IMR-90 (cell line): ENCODE data around the gene CYBRD1. TPM values are rescaled to one million over a fixed set of nuclear protein-coding genes. Genes with fewer than 3 reads are reported as not detected.

Experiments used
- ATAC-seq: fragments of 200-7000 bp; cut with Tn5 transposase; 2 replicates; pipeline ENCODE4 v1.9.1; 2020; ENCODE audit warnings: low read depth, mild to moderate bottlenecking, moderate library complexity
- BruUV-seq: library from RNA; stranded (reverse); fragments of 400-500 nt; replicated peaks from 2 replicates; lab custom pipeline; 2021; lab: Mats Ljungman, UMichigan
- CTCF ChIA-PET: fragments of 300-600 bp; formaldehyde crosslinking; extraction: SDS; loops from one replicate; lab custom pipeline; 2021; ENCODE audit warnings: antibody characterized with exemption; lab: Yijun Ruan, JAX
- POLR2A ChIA-PET: fragments of 300-600 bp; sonication (Branson Sonifier 250); formaldehyde crosslinking; loops from one replicate; lab custom pipeline; 2022; ENCODE audit warnings: antibody characterized with exemption; ENCODE audit not compliant: unreplicated experiment; lab: Charles Lee
- DNase-seq: peaks from one replicate; pipeline ENCODE4 v3.0.0; 2013
- H2AFZ ChIP-seq: replicated peaks from 2 replicates; pipeline ENCODE3; 2013; ENCODE audit warnings: low read length, mild to moderate bottlenecking; ENCODE audit not compliant: poor library complexity
- H2AK5ac ChIP-seq: 2 replicates; pipeline ENCODE4 v1.6.1; 2013; ENCODE audit warnings: low read depth, low read length, inconsistent platforms
- H2AK9ac ChIP-seq: replicated peaks from 2 replicates; pipeline ENCODE3; 2013; ENCODE audit warnings: mild to moderate bottlenecking, low read depth, low read length, moderate library complexity; ENCODE audit not compliant: poor library complexity
- H2BK120ac ChIP-seq: 2 replicates; pipeline ENCODE4 v1.6.1; 2013; ENCODE audit warnings: low read depth, low read length, inconsistent platforms
- H2BK15ac ChIP-seq: 3 replicates; pipeline ENCODE4 v1.6.1; 2013; ENCODE audit warnings: low read depth, low read length, inconsistent platforms
- H2BK20ac ChIP-seq: 2 replicates; pipeline ENCODE4 v1.6.1; 2013; ENCODE audit warnings: low read depth, mild to moderate bottlenecking, inconsistent platforms, low read length, moderate library complexity
- H2BK5ac ChIP-seq: 2 replicates; pipeline ENCODE4 v1.6.1; 2013; ENCODE audit warnings: mild to moderate bottlenecking, low read depth, low read length, inconsistent platforms; ENCODE audit not compliant: poor library complexity, severe bottlenecking
- H3K14ac ChIP-seq: replicated peaks from 2 replicates; pipeline ENCODE4 v1.6.1; 2013; ENCODE audit warnings: low read depth, low read length, inconsistent platforms
- H3K18ac ChIP-seq: 2 replicates; pipeline ENCODE4 v1.6.1; 2013; ENCODE audit warnings: low read depth, low read length, control low read depth
- H3K23ac ChIP-seq: 2 replicates; pipeline ENCODE4 v1.6.1; 2013; ENCODE audit warnings: low read depth, low read length, inconsistent platforms
- H3K27ac ChIP-seq: 2 replicates; pipeline ENCODE4 v1.5.1; 2013; ENCODE audit warnings: mild to moderate bottlenecking, control low read depth, low read length; ENCODE audit not compliant: insufficient read depth
- H3K27me3 ChIP-seq: 2 replicates; pipeline ENCODE4 v1.6.1; 2013; ENCODE audit warnings: low read length; ENCODE audit not compliant: control insufficient read depth, insufficient read depth
- H3K36me3 ChIP-seq: 2 replicates; pipeline ENCODE4 v1.6.1; 2013; ENCODE audit warnings: low read length, mixed read lengths; ENCODE audit not compliant: control insufficient read depth, insufficient read depth
- H3K4ac ChIP-seq: 2 replicates; pipeline ENCODE4 v1.6.1; 2013; ENCODE audit warnings: low read depth, low read length, inconsistent platforms
- H3K4me1 ChIP-seq: 2 replicates; pipeline ENCODE4 v1.6.1; 2013; ENCODE audit warnings: low read length, mixed read lengths; ENCODE audit not compliant: control insufficient read depth, insufficient read depth
- H3K4me2 ChIP-seq: 2 replicates; pipeline ENCODE4 v1.6.1; 2013; ENCODE audit warnings: low read depth, mild to moderate bottlenecking, control low read depth, low read length, moderate library complexity
- H3K4me3 ChIP-seq: 2 replicates; pipeline ENCODE4 v1.5.1; 2013; ENCODE audit warnings: low read depth, mild to moderate bottlenecking, control low read depth, low read length, moderate library complexity; ENCODE audit not compliant: insufficient read depth
- H3K56ac ChIP-seq: 2 replicates; pipeline ENCODE4 v1.6.1; 2013; ENCODE audit warnings: low read length, inconsistent platforms; ENCODE audit not compliant: insufficient read depth; ENCODE audit errors: extremely low read depth
- H3K79me1 ChIP-seq, 2 experiments: 2 replicates each; pipeline ENCODE4 v1.6.1; 2013; ENCODE audit warnings: low read length in 2 of 2, inconsistent platforms in 1 of 2, low read depth in 1 of 2
- H3K9ac ChIP-seq: 2 replicates; pipeline ENCODE4 v1.6.1; 2013; ENCODE audit warnings: low read depth, low read length, control low read depth
- H3K9me1 ChIP-seq: 2 replicates; pipeline ENCODE4 v1.6.1; 2013; ENCODE audit warnings: low read length, inconsistent platforms; ENCODE audit not compliant: insufficient read depth
- H3K9me3 ChIP-seq: 2 replicates; pipeline ENCODE4 v1.6.1; 2013; ENCODE audit warnings: low read length; ENCODE audit not compliant: control insufficient read depth, insufficient read depth
- H4K20me1 ChIP-seq: 2 replicates; pipeline ENCODE4 v1.6.1; 2013; ENCODE audit warnings: low read length, inconsistent platforms; ENCODE audit not compliant: insufficient read depth
- H4K5ac ChIP-seq: 2 replicates; pipeline ENCODE4 v1.6.1; 2013; ENCODE audit warnings: mild to moderate bottlenecking, low read depth, low read length, control low read depth
- H4K8ac ChIP-seq, 2 experiments: 2 replicates each; pipeline ENCODE4 v1.6.1; 2013; ENCODE audit warnings: low read depth in 2 of 2, low read length in 2 of 2, control low read depth in 1 of 2, inconsistent platforms in 1 of 2
- H4K91ac ChIP-seq: 2 replicates; pipeline ENCODE4 v1.6.1; 2013; ENCODE audit warnings: low read depth, low read length, inconsistent platforms; ENCODE audit not compliant: insufficient read depth
- BHLHE40 ChIP-seq: fragments of 150-350 bp; IDR thresholded peaks from 2 replicates; pipeline ENCODE4 v1.6.1; 2016; ENCODE audit warnings: mild to moderate bottlenecking, low read depth, low read length
- CEBPB ChIP-seq: IDR thresholded peaks from 2 replicates; pipeline ENCODE4 v1.6.1; 2012; ENCODE audit warnings: low read depth, low read length, improper control_type of control experiment
- CHD1 ChIP-seq: IDR thresholded peaks from 2 replicates; pipeline ENCODE4 v1.6.1; 2012; ENCODE audit warnings: low read depth, low read length, improper control_type of control experiment
- ELK1 ChIP-seq: fragments of 150-350 bp; IDR thresholded peaks from 2 replicates; pipeline ENCODE4 v1.6.1; 2016; ENCODE audit warnings: low read depth, mild to moderate bottlenecking, low read length, moderate library complexity, borderline replicate concordance
- FOS ChIP-seq: fragments of 150-350 bp; IDR thresholded peaks from 2 replicates; pipeline ENCODE4 v1.6.1; 2016; ENCODE audit warnings: low read depth, low read length
- MAFK ChIP-seq: IDR thresholded peaks from 2 replicates; pipeline ENCODE4 v1.6.1; 2012; ENCODE audit warnings: low read depth, low read length, improper control_type of control experiment
- NFE2L2 ChIP-seq: fragments of 150-350 bp; IDR thresholded peaks from 2 replicates; pipeline ENCODE4 v1.6.1; 2016; ENCODE audit warnings: low read depth, mild to moderate bottlenecking, low read length
- RAD21 ChIP-seq: IDR thresholded peaks from 2 replicates; pipeline ENCODE4 v1.6.1; 2012; ENCODE audit warnings: low read length, improper control_type of control experiment
- USF2 ChIP-seq: fragments of 150-350 bp; IDR thresholded peaks from 2 replicates; pipeline ENCODE4 v1.6.1; 2017; ENCODE audit warnings: mild to moderate bottlenecking, antibody characterized with exemption, low read length, low read depth
- WGBS, 2 experiments: methylation state at CpG; one replicate each; pipeline versions ENCODE4 v1.1.5 to v1.1.7; 2013; ENCODE audit warnings: missing lambda C conversion rate in 2 of 2; ENCODE audit not compliant: insufficient read length in 1 of 2; ENCODE audit errors: extremely low coverage in 2 of 2; 5-methylcytosine and 5-hydroxymethylcytosine counted together
- dilution Hi-C: fragments of 300-500 bp; cut with HindIII; formaldehyde crosslinking; loops from one replicate; pipeline ENCODE4 v1.14.3; 2018; ENCODE audit warnings: low sequenced_read_pairs; ENCODE audit not compliant: unreplicated experiment
- in situ Hi-C: fragments of 300-500 bp; cut with MboI; formaldehyde crosslinking; loops from 3 replicates; pipeline ENCODE4 v1.14.3; 2019; ENCODE audit warnings: low sequenced_read_pairs, inconsistent platforms, mixed read lengths
- intact Hi-C: fragments of 100-400 bp; cut with micrococcal nuclease; formaldehyde crosslinking; loops from 2 replicates; pipeline ENCODE4 v1.10.0; 2022
- polyA plus RNA-seq, 3 experiments: library from polyadenylated mRNA; depleted of rRNA; stranded (reverse); fragments of >200 nt; gene quantifications; 2 replicates each; pipeline ENCODE4 v1.2.3, GENCODE V29; 2012; ENCODE audit warnings: low replicate concordance in 1 of 3
- total RNA-seq: library from RNA; depleted of rRNA; stranded (reverse); fragments of >200 nt; gene quantifications from 2 replicates; pipeline ENCODE4 v1.2.3, GENCODE V29; 2012

CYBRD1 gene
- total and polyA plus RNA-seq, 2 of the 4 experiments (the other 2 are of a cell fraction): 53.2 to 103 TPM

GRCh38 chr2:171479154-171479814 is 43.0 kb upstream of the CYBRD1 start:
- no peak overlapping the region for H3K4ac ChIP-seq
- WGBS, 2 experiments: no CpG with 5 or more reads among the region's 3 CpGs
- no peak overlapping the region for H2BK5ac ChIP-seq
- DNase-seq (no peak), ATAC-seq (no peak)
- no peaks in the 10 kb centered on the region for H4K20me1 ChIP-seq
- ChIA-PET POLR2A (no interaction called here), CTCF (interaction anchor here (0.7 kb wide), 1 partner anchor 11 kb away, joined by 4 read pairs; no protein-coding TSS in a partner anchor)
- H3K56ac ChIP-seq: no peak overlapping the region
- H3K27ac ChIP-seq: no peak overlapping the region
- no peak overlapping the region for H4K91ac ChIP-seq
- TF ChIP-seq BHLHE40 (no peak), USF2 (no peak), RAD21 (no peak), ELK1 (no peak), MAFK (no peak), CHD1 (no peak), FOS (no peak), CEBPB (no peak), NFE2L2 (no peak)
- H3K9me3 ChIP-seq: no peaks in the 10 kb centered on the region
- no peak overlapping the region for H3K14ac ChIP-seq
- H3K9ac ChIP-seq: no peak overlapping the region
- intact Hi-C loops (no loop called here), dilution Hi-C loops (no loop called here), in situ Hi-C loops (no loop called here)
- peaks cover 2% of the 10 kb centered on the region for H3K4me1 ChIP-seq
- H3K27me3 ChIP-seq: no peaks in the 10 kb centered on the region
- peaks cover 8% of the 10 kb centered on the region; the same call in 1 of the 2 replicates for H3K9me1 ChIP-seq
- H2BK15ac ChIP-seq: no peak overlapping the region
- H3K36me3 ChIP-seq: peaks cover 3% of the 10 kb centered on the region
- H2AK5ac ChIP-seq: no peak overlapping the region
- no peak overlapping the region for H2BK120ac ChIP-seq
- H2AFZ ChIP-seq: no peak overlapping the region
- no peak overlapping the region for H3K4me3 ChIP-seq
- H3K23ac ChIP-seq: no peak overlapping the region
- no TSS peak for BruUV-seq
- H4K8ac ChIP-seq: no peak overlapping the region
- no peak overlapping the region for H3K4me2 ChIP-seq
- no peaks in the 10 kb centered on the region; a peak in 1 of 4 replicates for H3K79me1 ChIP-seq
- no peak overlapping the region for H2BK20ac ChIP-seq
- H2AK9ac ChIP-seq: no peak overlapping the region
- H4K5ac ChIP-seq: no peak overlapping the region
- H3K18ac ChIP-seq: no peak overlapping the region
